HG03196 (cell line): ENCODE measurements around the gene SLC2A9.

Experiments used
- ATAC-seq: cut with Tn5 transposase; IDR thresholded peaks from one replicate; pipeline ENCODE4 v1.9.1; 2021; ENCODE audit not compliant: unreplicated experiment

SLC2A9 gene

DNA sequence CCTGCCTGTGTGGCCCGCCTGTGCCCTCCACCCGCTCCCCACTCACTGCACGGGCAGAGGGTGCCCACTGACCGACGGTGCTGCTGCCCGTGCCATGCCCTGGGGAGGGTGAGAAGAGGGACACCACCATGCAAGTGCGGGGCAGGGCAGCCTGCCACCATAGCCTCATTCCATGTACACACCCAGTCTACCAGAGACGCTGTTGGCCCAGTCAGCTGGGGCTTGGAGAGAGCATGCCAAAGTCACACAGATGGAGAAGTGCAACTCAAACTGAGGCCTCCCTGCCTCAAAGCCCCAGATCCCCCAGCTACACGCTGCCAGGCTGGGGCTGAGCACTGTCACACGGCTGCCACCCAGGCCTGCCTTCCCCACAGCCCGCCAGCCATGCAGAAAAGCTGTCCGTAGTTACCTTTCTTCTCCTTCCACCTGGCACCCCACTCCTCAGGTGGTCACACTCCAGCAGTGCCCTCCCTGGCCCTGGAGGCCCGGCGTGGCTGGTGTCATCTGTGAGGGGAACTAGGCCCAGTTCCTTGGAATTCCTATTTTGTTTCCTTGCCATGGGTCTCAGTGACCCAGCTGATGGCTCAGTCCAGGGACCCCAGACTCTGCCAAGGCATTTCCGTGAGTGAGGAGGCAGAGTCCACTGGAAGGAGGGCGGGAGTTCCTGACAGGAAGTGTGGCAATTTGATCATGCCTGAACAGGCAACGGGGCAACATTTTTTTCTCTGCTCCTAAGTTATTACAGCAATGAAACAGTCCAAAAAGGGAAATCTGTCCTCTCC is at the start of gene SLC2A9:
TSS of gene SLC2A9 (minus strand) at position 627 of the 782 bp plus-strand sequence. CDS start at position 559, 68 bp downstream.
- no peak for ATAC-seq

DNA sequence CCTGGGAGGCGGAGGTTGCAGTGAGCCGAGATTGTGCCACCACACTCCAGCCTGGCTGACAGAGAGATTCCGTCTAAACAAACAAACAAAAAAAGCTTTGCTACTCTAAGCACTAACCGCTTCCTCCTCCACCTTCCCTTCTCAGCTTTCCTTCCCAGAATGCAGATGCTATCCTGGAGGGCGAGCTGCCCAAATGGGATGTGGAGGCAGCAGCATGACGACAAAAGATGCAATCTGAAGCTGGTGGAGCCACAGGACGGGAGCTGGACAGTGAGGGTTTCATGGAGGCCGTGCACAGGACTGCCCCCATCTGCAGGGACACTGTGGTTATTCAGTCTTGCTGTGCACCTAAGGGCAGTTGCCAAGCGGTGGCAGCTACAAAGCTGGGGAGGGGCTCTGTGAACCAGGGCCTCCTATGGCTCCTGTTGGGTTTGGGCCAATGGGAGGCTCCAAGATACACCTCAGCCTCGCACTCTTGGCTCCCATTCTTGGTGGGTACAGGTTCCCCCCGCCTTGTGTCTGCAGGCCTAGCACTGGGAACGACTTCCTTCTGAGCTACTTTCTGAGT is 47.9 kb upstream of the SLC2A9 start:
- no peak for ATAC-seq

- no peak for ATAC-seq
These were observed 45.7 kb upstream of the SLC2A9 start for GRCh38 chr4:10066670-10067651.

DNA sequence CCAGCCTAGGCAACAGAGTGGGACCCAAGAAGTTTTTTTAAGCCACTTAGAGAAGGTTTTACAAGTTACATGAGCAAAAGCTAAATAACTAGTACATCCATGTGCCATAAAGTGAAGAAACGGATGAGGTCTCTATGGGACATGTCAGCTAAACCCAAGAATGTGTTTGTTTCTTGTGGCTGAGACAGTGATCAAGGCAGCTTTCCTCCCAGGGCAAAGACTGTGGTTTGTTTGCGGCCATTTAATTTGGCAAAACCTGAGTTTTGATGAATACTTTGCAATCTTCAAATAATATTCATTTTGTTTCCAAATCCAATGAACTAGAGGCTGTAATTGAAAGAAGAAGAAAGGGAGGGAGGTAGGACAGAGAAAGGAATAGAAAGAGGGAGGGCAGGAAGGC is 44.9 kb upstream of the SLC2A9 start:
- ATAC-seq: no peak

- no peak for ATAC-seq
These were observed 42.4 kb upstream of the SLC2A9 start for GRCh38 chr4:10063544-10064300.

GRCh38 chr4:10061650-10062415 is 40.5 kb upstream of the SLC2A9 start:
- ATAC-seq: no peak

DNA sequence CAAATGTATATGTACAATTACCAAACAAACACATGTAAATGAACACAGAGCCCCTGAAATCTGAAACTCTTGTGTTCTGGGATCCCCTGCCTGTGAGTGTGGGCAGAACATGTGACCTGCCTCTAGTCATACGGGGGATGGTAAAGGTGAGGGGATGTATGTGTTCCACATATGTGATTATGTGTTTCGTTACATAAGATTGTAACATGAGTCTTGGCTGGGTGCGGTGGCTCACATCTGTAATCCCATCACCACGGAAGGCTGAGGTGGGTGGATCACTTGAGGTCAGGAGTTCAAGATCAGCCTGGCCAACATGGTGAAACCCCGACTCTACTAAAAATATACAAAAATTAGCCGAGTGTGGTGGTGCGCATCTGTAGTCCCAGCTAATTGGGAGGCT is 37.1 kb upstream of the SLC2A9 start:
- no peak for ATAC-seq

GRCh38 chr4:10057023-10057395 is 35.7 kb upstream of the SLC2A9 start:
- ATAC-seq: no peak

DNA sequence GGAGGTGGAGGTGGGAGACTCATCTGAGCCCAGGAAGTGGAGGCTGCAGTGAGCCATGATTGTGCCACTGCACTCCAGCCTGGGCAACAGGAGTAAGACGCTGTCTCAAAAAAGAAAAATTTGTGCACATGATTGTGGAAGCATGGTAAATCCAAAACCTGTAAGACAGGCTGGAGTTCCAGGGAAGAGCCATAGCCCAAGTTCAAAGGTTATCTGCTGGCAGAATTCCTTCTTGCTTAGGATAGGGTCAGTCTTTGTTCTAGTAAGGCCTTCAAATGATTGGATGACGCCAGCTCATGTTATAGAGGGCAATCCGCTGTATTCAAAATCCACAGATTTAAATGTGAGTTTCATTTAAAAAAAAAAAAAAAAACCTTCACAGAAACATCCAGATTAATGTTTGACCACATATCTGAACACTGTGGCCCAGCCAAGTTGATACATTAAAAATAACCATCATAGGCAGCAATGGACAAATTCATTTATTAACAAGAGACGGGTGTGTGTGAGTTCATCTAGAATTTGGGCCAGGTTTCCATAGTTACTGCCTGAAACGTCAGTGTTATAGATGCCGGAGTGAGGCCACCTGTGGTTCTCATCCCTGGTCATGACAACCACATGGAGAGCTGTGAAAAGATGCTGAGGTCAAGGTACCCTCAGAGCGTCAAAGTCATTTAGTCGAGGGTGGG is 35.2 kb upstream of the SLC2A9 start:
- no peak for ATAC-seq

- no peak for ATAC-seq
These were observed 34.6 kb upstream of the SLC2A9 start for GRCh38 chr4:10055871-10056270.

GRCh38 chr4:10054571-10055041 is 33.3 kb upstream of the SLC2A9 start:
- no peak for ATAC-seq

DNA sequence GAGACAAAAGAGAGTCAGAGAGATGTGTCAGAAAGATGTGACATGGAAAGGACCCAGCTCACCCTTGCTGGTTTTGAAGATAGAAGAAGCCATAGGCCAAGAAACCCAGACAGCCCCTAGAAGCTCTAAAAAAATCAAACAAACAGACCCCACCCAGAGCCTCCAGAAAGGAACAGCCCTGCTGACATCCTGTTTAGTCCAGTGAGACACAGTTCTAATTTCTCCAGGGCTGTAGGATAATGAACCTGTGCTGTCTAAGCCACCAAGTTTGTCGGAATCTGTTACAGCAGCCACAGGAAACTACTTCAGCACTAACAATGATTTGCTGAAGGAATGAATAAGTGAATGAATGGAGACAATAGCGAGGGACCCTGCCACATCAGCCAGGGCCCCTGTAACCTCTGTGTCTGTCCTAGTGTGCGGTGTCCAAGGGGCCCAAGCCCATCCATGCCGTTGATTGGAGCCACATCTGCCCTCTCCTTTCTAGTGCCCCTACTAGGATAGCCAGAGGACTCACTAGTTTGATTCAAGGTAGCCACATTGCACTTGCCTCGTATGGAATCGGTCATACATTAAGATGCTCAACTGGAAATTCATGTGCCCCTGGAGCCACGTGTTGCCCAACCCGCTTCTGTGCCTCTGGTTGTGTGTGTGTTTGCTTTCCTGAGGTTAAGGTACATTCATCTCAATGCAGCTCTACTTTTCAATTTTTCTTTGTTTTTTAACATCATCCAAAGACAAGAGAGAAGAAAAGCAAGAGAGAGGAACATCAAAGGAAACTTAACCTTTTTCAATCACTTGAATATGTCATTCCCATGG is 32.5 kb upstream of the SLC2A9 start:
- no peak for ATAC-seq

GRCh38 chr4:10051517-10052135 is 30.3 kb upstream of the SLC2A9 start:
- no peak for ATAC-seq

DNA sequence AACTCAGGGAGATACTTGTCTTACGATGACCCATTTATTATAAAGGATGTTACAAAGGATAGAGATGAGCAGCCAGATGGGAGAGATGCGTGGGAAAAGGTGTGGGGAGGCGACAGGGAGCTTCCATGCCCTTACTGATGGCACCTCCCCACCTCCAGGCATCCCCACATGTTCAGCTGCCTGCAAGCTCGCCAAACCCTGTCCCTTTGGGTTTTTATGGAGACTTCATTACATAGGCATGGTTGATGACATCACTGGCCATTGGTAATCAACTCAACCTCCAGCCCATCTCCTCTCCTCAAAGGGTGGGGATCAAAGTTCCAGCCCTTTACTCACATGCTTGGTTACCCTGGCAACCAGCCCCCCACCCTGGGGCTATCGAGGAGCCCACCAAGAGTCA is 29.4 kb upstream of the SLC2A9 start:
- no peak for ATAC-seq

DNA sequence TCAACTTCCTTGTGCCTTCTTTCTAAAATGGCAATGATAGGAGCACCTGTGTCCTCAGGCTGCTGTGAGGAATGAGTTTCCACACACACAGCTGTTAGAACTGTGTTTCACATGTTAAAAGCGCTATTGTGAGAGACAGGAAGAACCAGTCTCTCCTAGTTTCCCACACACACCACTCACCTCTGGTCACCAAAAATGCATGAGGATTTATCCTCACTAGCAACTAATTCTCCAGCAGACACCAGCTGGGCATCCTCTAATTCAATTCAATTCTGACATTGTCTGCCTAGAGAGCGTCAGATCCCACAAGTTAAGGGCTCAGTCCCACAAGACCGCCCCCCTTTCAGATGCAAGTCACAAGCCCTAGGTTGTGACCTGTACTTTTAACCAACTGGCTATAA is 29.0 kb upstream of the SLC2A9 start:
- no peak for ATAC-seq

DNA sequence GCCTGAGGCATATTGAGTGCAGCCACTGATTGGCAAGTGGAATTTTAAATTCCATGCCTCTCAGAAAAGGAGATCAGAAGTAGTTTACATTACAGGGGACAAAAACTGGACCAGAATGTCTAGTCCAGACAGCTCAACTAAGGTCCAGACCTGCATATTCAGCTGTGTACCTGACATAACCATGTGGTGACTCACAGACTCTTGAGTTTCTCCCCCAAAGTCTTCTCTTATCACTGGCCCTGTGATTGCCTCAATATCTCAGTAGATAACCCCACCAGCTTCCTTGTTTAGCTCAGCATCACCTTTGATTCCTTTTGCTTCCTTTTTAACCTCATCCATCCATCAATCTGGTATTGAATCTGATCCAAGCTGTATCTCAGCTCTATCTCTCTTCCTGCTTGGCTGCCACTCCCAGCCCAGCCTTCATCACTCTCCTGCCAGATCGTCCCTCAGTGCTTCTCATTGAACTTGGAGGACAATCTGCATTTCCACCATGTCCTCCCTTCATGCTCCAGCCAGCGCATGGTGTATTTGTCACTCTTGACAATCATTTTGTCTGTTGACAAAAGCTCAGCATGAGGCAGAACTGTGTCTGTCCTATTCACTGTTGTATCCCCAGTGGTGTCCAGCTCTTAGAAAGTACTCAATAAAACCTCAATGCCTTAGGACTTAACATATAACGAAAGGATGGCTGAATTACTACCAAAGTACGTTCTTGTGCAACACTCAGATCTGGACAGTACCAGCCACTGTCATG is 27.8 kb upstream of the SLC2A9 start:
- ATAC-seq: no peak

GRCh38 chr4:10047967-10048366 is 26.7 kb upstream of the SLC2A9 start:
- no peak for ATAC-seq
